NT2/D1 (cell line): Measurements from ENCODE around the gene ZNF133.

ENCODE experiments used
- YY1 ChIP-seq: IDR thresholded peaks from 2 replicates; pipeline ENCODE4 v1.6.1; 2011; ENCODE audit not compliant: insufficient read length, insufficient read depth
- ZNF274 ChIP-seq: IDR thresholded peaks from 2 replicates; pipeline ENCODE4 v1.6.1; 2011; ENCODE audit warnings: mild to moderate bottlenecking, low read depth, low read length

DNA sequence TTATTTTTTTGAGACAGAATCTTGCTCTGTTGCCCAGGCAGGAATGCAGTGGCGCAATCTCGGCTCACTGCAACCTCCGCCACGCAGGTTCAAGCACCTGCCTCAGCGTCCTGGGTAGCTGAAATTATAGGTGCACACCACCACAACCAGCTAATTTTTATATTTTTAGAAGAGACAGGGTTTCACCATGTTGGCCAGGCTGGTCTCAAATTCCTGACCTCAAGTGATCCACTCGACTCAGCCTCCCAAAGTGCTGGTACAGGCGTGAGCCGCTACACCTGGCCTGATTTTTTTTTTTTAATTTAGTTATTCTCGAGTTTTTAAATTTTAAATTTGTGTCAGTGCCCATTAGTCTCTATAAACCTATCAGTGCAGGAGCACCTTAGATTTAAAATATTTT is 24.4 kb downstream of the ZNF133 start:
- TF ChIP-seq ZNF274, result no peak
- TF ChIP-seq YY1, result no peak
